22Rv1 (cell line): Measurements from ENCODE around the gene TP53RK.

ENCODE experiments used
- H3K27ac ChIP-seq: fragments of 450-650 bp; 2 replicates; pipeline ENCODE4 v1.5.1; 2017
- ZFX ChIP-seq: fragments of 450-650 bp; IDR thresholded peaks from 2 replicates; pipeline ENCODE4 v1.6.1; 2017; ENCODE audit warnings: antibody characterized with exemption, borderline replicate concordance
- TF ChIP-seq, protein P1 (sequence below): fragments of 450-650 bp; IDR thresholded peaks from 2 replicates; pipeline ENCODE4 v1.5.1; 2017; ENCODE audit warnings: mild to moderate bottlenecking

TP53RK gene

DNA sequence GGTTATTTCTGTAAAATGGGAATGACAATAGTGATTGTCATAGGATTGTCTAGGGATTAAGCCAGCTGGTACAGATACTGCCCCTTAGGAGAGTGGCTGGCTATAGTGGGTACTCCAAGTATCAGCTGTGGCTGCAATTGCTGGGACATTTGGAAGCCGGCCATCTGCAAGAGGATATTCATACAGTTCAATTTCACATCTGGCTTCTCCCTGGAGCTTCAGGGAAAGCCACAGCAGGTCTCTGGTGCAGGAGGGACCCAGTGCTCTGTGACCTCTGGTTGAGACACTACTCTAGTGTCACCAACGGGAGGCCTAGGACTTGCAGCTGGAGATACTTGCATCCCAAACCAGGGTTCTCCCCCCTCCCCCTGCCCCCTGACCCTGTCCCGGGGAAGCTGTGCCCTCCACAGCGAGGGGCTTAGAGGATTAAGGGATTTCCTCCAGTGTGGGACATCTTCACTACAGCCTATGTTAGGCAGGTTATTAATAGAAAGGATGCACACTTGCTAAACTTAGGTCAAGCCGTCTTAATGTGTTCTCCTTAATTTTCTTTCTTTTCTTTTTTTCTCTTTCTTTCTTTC lies 22.9 kb upstream of the TP53RK start:
- TF ChIP-seq, protein P1, sequence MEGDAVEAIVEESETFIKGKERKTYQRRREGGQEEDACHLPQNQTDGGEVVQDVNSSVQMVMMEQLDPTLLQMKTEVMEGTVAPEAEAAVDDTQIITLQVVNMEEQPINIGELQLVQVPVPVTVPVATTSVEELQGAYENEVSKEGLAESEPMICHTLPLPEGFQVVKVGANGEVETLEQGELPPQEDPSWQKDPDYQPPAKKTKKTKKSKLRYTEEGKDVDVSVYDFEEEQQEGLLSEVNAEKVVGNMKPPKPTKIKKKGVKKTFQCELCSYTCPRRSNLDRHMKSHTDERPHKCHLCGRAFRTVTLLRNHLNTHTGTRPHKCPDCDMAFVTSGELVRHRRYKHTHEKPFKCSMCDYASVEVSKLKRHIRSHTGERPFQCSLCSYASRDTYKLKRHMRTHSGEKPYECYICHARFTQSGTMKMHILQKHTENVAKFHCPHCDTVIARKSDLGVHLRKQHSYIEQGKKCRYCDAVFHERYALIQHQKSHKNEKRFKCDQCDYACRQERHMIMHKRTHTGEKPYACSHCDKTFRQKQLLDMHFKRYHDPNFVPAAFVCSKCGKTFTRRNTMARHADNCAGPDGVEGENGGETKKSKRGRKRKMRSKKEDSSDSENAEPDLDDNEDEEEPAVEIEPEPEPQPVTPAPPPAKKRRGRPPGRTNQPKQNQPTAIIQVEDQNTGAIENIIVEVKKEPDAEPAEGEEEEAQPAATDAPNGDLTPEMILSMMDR = no peak
- TF ChIP-seq ZFX = no peak
- peak overlapping the region; percentile 79; the same call in 1 of the 2 replicates for H3K27ac ChIP-seq

DNA sequence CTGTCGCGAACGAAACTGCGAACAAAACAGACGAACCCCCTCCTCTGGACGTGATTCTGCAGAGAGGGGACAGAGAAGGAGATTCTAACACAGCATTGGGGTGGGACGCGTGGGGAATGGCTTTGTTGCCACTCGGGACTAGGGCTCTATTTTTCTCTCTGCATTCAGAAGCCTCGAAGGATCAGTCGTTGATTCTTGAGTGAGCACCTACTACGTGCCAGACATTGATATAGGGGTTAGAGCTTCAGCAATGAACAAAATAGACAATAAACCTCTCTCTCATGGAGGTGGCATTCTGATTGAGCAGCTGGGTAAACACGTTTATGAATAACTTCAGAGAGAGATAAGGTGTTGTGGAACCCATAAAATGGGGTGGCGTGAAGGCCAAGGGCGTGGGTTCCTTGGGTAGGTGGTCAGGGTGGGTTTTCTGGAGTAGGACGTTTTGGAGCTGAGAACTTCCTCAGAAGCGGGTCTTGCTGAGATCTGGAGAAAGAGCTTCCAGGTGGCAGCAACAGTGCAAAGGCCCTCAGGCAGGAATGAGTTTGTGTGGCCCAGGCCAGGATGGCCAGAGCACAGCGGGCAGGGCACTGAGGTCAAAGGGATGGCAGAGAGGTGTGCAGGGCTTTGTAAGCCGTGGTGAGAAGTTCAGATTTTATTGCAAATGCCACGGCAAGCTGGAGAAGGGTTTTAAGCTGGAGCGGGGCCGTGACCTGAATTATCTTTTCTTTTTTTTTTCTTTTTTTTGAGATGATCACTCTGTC lies 21.1 kb upstream of the TP53RK start:
- H3K27ac ChIP-seq = peak overlapping the region; percentile 96
- TF ChIP-seq, protein P1 = no peak
- no peak for TF ChIP-seq ZFX

DNA sequence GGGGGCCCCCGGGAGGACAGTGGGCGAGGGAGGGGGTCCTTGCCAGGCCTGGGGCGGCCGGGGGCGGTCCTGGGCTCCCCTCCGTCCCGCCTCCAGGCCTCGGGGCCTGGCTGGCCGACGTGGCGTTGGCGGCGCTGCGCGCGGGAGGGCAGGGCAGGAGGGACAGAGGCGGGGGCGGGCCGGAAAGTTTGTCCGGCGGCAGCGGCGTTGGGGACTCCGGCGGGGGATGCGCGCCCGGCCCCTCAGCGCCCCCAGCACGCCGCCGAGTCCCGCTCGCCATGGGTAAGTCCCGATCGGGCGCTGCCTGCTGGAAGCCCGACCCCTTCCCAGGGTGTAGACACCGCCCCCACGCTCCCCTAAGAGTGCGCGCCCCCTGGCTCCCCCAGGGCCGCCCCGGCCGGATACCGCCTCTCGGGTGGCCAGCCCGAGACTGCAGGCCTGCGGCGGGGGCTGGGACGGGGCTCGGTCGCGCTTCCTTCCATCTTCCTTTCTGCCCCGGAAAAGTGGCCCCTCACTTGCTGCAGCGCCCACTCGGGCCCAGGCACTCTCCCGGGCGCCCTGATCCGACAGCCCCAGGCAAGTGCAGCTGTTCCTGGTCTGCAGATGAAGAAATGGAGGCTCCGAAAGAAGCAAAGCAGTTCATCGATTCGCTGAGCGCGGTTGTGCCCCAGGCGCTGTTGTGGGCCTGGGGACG lies 20.4 kb upstream of the TP53RK start, which contains the start of gene SLC2A10:
Gene SLC2A10 (plus strand): TSS at position 191 of the 694 bp plus-strand sequence. CDS start 88 bp downstream, at position 279.
- no peak for TF ChIP-seq ZFX
- TF ChIP-seq, protein P1 = peak; percentile 16
- H3K27ac ChIP-seq = peak within 1 kb of the TSS; percentile 96

DNA sequence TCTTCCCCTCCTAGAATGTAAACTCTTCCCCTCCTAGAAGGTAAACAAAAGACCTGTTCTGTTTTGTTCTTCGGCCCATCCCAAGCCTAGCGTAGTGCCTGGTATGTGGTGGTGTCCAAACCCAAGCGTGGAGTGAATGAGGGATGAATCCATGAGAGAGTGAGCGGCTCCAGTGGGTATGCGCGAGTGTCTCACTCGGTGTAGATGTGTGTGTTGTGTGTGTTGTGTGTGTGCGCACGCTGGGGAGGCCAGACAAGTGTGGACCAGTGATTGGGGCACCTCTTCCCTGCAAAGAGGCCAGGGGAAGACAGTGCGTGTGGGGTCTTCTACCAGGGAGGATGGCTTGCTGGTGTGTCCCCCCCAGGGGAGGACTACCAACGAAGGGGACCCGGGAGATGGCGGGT lies 19.8 kb upstream of the TP53RK start:
- peak overlapping the region; percentile 96 for H3K27ac ChIP-seq
- TF ChIP-seq ZFX = no peak
- TF ChIP-seq, protein P1 = no peak

GRCh38 chr20:46708172-46708860 lies 19.1 kb upstream of the TP53RK start:
- peak overlapping the region; percentile 96 for H3K27ac ChIP-seq
- TF ChIP-seq ZFX = no peak
- TF ChIP-seq, protein P1 = peak; percentile 90

DNA sequence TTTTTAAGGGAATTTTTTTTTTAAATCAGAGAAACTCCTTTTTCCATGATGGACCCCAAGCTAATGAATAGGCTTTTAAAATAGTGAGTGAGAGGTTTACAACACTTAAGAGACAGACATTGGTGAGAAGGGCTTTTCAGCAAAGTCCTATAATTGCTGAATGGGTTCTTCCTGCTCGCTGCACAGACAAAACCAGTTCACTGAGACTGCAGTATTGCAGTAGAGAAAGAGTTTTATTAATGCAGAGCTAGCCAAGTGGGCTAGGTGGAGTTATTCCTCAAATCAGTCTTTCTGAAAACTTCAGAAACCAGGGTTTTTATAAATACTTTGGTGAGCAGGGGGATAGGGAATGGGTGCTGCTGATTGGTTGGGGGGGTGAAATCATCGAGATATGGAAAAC lies 17.0 kb upstream of the TP53RK start:
- TF ChIP-seq ZFX = no peak
- TF ChIP-seq, protein P1 = no peak
- no peak overlapping the region for H3K27ac ChIP-seq
